MM.1S (cell line): ENCODE data around the gene TAF5L.

Source experiments
- CTCF ChIP-seq: fragments of 300-600 bp; sonication (generic); IDR thresholded peaks from 2 replicates; pipeline ENCODE4 v1.5.1; 2016; ENCODE audit warnings: antibody characterized with exemption, low read length, mixed read lengths
- EZH2 ChIP-seq: fragments of 300-600 bp; sonication (generic); optimal IDR thresholded peaks from 2 replicates; pipeline ENCODE3; 2017; ENCODE audit warnings: low read depth, mild to moderate bottlenecking, antibody characterized with exemption, low read length, mixed read lengths

- TF ChIP-seq CTCF (no peak), EZH2 (no peak)
These were observed 32.3 kb upstream of the TAF5L start for GRCh38 chr1:229657993-229658755.
